ENCODE data around the gene SERPINA5.

SERPINA5 gene, protein sequence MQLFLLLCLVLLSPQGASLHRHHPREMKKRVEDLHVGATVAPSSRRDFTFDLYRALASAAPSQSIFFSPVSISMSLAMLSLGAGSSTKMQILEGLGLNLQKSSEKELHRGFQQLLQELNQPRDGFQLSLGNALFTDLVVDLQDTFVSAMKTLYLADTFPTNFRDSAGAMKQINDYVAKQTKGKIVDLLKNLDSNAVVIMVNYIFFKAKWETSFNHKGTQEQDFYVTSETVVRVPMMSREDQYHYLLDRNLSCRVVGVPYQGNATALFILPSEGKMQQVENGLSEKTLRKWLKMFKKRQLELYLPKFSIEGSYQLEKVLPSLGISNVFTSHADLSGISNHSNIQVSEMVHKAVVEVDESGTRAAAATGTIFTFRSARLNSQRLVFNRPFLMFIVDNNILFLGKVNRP

GRCh38 chr14:94581127-94581999 is at the start of gene SERPINA5:
SERPINA5 (plus strand) TSS chr14:94581426; CDS start chr14:94587363, 5,937 bp downstream.
- peak; percentile 35 for DNase-seq (ENCODE audit: insufficient read length, low spot score)
- no peak for FAIRE-seq

- DNase-seq (ENCODE audit: insufficient read length, low spot score) (no peak), FAIRE-seq (no peak)
Observed at GRCh38 chr14:94532447-94532846, 48.8 kb upstream of the SERPINA5 start.

DNA sequence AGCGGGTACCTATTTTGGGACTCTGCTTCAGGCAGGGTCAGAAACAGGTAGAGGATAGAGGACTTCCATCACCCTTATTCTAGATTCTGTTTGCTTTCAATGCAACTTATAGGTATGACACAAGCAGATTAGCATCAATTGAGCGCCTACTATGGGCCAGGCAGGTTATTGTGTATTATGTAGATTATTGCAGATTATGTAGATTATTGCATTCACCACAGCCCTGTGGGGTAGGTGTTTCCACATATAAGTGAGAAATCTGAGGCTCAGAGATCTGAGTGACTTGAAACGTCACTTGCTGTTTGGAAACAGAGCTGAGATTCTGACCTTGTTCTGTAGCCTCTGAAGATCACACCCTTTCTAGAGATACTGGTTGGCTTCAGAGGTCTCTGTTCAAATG is 45.7 kb upstream of the SERPINA5 start:
- DNase-seq (ENCODE audit: insufficient read length, low spot score) (no peak), FAIRE-seq (no peak)

- DNase-seq (ENCODE audit: insufficient read length, low spot score): no peak
- no peak for FAIRE-seq
Observed at GRCh38 chr14:94536836-94537235, 44.4 kb upstream of the SERPINA5 start.

DNA sequence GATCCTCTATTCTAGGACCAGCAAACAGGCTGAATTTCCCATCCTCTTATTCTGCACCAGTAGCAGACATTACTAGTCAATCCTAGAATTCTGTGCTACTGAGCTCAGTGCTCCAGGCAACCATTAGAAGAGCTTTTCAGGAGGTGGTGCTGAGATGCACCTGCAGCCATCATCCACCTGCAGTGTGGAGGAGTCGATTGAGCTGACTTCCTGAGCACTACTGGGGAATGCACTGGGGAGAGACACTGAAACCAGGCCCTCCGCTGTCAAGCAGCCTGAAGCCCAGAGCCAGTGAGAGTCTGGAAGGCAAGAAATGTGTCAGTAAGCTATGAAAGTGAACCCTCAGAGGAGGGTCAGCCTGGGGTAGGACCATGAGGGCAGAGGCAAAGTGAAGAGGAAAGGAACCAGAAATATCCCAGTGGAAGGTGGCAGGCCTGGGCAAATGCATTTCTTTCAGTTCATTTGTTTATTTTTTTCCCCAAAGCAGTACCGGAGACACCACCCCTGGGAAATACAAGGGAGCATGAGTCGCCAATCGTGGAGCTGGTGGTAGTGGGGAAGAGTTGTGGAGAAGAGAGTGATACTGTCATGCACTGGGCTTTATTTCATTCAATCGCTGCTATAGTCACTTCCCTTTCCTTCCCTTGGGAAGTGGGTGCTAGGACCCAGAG is 43.0 kb upstream of the SERPINA5 start:
- FAIRE-seq (no peak), DNase-seq (ENCODE audit: insufficient read length, low spot score) (no peak)

DNA sequence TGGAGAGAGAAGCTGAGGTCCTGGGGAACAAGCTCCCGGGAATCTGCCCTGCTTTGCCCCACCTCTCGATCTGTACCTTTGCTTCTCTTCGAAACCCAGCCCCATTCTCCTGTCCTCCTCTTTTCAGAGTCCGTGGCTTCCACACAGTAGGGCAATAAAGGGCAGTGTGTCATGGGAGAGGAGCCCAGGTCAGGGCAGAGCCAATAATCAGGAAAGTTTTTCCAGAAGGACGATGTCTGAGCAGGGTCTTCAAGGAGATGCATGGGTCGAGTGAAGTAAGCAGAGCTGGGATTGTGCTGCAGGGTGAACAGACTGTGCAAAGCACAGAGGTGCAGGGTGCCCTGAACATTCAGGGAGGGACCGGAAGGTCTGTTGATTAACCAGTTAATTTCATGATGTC is 42.0 kb upstream of the SERPINA5 start:
- no peak for DNase-seq (ENCODE audit: insufficient read length, low spot score)
- FAIRE-seq: no peak

DNA sequence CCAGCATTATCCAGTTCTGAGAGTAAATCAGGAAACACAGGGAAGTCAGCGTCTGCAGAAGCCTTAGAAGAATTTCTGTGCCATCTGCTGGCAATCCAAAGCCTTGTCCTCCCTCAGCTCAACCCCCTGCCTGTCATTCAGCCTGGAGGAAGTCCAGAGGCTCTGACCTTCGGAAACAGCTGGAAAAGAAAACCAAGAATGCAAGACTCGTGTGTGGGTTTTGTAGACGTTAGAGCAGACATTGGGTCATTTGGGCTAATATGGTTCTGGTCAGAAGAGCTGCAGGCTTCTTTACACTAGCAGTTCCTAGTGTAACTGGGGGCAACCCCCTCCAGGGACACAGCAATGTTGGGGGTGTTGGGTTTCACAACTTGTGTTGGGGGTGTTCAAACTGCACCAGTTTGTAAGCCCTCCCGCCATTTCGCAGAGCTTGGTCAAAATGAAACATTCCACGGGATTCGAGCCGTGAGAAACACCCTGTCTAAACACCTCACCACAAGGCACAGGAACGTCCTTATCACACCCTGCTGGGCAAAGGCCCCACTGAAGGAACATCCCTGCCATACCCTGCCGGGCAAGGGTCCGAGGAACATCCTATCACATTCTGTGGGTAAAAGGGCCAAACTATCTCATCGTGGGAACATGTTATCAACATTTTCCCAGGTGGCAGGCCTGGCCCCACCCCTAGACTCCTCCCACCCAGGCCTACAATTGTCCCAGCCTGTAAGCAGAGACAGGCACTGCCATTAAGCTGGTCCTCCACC is 41.0 kb upstream of the SERPINA5 start:
- DNase-seq (ENCODE audit: insufficient read length, low spot score) (no peak), FAIRE-seq (no peak)

- FAIRE-seq: no peak
- DNase-seq (ENCODE audit: insufficient read length, low spot score): no peak
Observed at GRCh38 chr14:94541234-94541975, 39.8 kb upstream of the SERPINA5 start.

- peak; percentile 33 for FAIRE-seq
- DNase-seq (ENCODE audit: insufficient read length, low spot score): peak; percentile 56
Observed at GRCh38 chr14:94542111-94542810, 39.0 kb upstream of the SERPINA5 start.

DNA sequence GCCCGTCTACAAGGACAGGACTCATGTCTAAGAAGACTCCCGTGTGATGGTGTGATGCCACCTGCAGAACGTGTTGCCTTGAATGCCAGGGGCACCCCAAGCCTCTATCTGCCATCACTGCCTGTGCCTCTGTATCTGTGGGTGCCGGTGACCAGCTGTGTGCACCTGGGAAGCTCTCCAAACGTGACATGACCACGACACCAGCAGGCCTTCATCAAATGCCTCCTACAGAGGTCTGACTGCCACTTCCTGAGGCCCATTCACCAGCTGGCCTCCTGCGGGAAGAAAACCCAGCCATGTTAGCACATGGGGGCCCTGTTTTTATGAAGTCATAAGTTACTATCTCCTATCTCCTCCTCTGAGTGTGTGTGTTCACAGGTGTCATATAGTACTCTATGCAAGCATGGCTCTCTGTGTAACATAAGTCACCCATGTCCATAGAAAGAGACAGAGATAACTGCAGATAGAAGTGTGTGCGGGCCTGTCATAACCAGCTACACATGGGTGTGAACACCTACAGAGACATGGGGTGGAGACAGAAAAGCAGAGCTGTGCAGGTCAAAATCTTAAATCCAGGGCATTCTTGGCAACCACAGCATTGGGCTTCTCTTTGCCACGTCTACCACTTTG is 38.3 kb upstream of the SERPINA5 start:
- DNase-seq (ENCODE audit: insufficient read length, low spot score) (no peak), FAIRE-seq (no peak)

- FAIRE-seq (no peak), DNase-seq (ENCODE audit: insufficient read length, low spot score) (no peak)
Observed at GRCh38 chr14:94543449-94544124, 37.6 kb upstream of the SERPINA5 start.

DNA sequence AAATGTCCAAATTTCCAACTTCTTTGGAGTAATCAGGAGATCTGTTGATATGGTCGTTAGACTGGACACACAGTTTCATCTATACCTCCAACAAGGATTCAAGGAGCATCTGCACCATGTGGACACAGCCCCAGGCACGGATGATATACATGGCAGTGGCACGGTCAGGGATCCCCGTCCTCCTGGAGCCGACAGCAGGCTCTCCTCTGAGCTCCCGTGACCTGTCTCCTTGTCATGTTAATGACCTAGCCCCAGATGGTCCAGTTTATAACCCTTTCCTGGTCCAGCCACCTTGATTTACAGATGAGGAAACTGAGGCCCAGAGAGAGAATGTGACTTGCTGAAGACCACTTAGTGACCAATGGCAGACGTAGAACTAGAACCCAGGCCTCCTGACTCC is 36.5 kb upstream of the SERPINA5 start:
- FAIRE-seq: no peak
- no peak for DNase-seq (ENCODE audit: insufficient read length, low spot score)

DNA sequence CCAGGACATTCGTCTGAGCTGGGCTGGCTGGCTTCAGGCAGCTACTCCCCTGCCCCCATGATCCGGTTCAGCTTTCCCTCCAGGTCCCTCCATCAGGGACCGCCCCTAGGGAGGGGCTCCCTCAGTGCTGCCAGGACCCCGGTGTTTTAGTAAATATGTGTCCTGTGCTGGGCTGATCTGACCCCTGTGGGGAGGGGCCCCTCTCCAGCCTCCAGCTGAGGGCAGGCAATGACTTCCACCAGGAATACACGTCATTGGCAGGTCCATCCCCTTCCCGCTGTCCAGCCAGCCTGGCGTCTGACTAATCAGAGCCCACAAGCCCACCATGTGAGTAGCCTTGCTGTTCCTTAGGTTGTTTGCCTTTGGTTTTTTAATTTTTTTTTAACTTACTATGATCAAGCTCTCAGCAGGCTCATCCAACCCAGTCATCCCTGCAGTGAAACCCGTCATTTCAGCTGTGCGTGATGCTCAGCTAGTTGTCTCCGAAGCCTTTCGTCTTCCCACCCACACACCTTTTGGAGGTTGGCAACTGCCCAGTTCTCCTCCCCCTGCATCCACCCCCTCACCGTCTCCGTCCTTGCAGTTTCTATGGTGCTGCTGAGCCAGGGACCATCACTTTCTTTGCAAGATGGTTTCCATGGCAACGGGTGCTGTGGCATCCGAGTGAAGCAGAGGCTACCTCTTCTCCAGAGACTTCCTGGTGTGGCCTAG is 35.9 kb upstream of the SERPINA5 start:
- no peak for DNase-seq (ENCODE audit: insufficient read length, low spot score)
- no peak for FAIRE-seq

DNA sequence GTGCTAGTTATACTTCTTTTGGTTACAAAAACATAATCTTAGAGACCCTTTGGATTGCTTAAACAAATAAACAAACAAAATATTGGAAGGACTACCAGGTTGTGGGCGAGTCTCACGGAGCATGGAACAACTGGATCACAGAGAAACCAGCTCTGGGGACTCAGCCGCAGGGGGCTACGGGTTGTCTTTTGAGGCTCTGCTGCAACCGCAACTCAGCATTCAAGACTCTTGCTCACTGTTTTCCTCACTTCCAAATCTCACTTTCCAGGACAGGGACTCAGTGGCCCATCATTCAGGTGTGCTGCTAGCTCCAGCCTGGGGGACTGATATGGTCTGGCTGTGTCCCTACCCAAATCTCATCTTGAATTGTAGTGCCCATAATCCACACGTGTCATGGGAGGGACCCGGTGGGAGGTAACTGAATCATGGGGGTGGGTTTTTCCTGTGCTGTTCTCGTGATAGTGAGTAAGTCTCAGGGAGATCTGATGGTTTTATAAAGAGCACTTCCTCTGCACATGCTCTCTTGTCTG is 34.0 kb upstream of the SERPINA5 start:
- FAIRE-seq (no peak), DNase-seq (ENCODE audit: insufficient read length, low spot score) (no peak)

GRCh38 chr14:94547726-94548125 is 33.5 kb upstream of the SERPINA5 start:
- FAIRE-seq (no peak), DNase-seq (ENCODE audit: insufficient read length, low spot score) (no peak)

- DNase-seq (ENCODE audit: insufficient read length, low spot score): no peak
- no peak for FAIRE-seq
Observed at GRCh38 chr14:94548131-94548998, 32.9 kb upstream of the SERPINA5 start.

Measured in HTR-8/SVneo (cell line).